Erythroblast (primary cell): ENCODE data around the gene DISP3.

Experiments
- DNase-seq, 2 experiments: peaks; one replicate each; lab custom pipeline; 2025; lab: John Stamatoyannopoulos, UW
- GATA1 ChIP-seq: IDR thresholded peaks from 2 replicates; pipeline ENCODE4 v1.6.1; 2011; ENCODE audit warnings: low read depth, mild to moderate bottlenecking, control low read depth, low read length, moderate library complexity
- POLR2A ChIP-seq: IDR thresholded peaks from 2 replicates; pipeline ENCODE4 v1.6.1; 2011; ENCODE audit warnings: mild to moderate bottlenecking, low read length

Gene DISP3

GRCh38 chr1:11470912-11471311 is 8.0 kb upstream of the DISP3 start:
- TF ChIP-seq GATA1 (no peak), POLR2A (no peak)
- DNase-seq, result no peak

GRCh38 chr1:11471473-11471872 is 7.5 kb upstream of the DISP3 start:
- no peak for DNase-seq
- TF ChIP-seq GATA1 (no peak), POLR2A (no peak)

- TF ChIP-seq POLR2A, result no peak
- no peak for TF ChIP-seq GATA1
- no peak for DNase-seq
Observed at GRCh38 chr1:11472284-11472683, 6.7 kb upstream of the DISP3 start.

GRCh38 chr1:11472741-11473140 is 6.2 kb upstream of the DISP3 start:
- no peak for DNase-seq
- TF ChIP-seq GATA1 (no peak), POLR2A (no peak)

- TF ChIP-seq GATA1 (no peak), POLR2A (no peak)
- peak; percentile 21 to 33 for DNase-seq
Observed at GRCh38 chr1:11473491-11474034, 5.4 kb upstream of the DISP3 start.

- TF ChIP-seq GATA1, result no peak
- TF ChIP-seq POLR2A, result no peak
- DNase-seq, result no peak
Observed at GRCh38 chr1:11474826-11475225, 4.1 kb upstream of the DISP3 start.

GRCh38 chr1:11475748-11476147 is 3.2 kb upstream of the DISP3 start:
- no peak for DNase-seq
- no peak for TF ChIP-seq GATA1
- no peak for TF ChIP-seq POLR2A

- TF ChIP-seq POLR2A, result no peak
- DNase-seq, result no peak
Observed at GRCh38 chr1:11479375-11479979, 522 bp downstream of the DISP3 start.

- no peak for DNase-seq
- TF ChIP-seq POLR2A (no peak), GATA1 (no peak)
Observed at GRCh38 chr1:11481019-11481418, 2.1 kb downstream of the DISP3 start.

- no peak for DNase-seq
- no peak for TF ChIP-seq POLR2A
- TF ChIP-seq GATA1, result no peak
Observed at GRCh38 chr1:11482198-11482597, 3.2 kb downstream of the DISP3 start.

GRCh38 chr1:11482701-11483479 is 3.9 kb downstream of the DISP3 start:
- no peak for TF ChIP-seq POLR2A
- no peak for TF ChIP-seq GATA1
- DNase-seq, result no peak

- DNase-seq, result no peak
- TF ChIP-seq POLR2A, result no peak
- TF ChIP-seq GATA1, result no peak
Observed at GRCh38 chr1:11483581-11484320, 4.8 kb downstream of the DISP3 start.

GRCh38 chr1:11484321-11484655 is 5.3 kb downstream of the DISP3 start:
- no peak for DNase-seq
- no peak for TF ChIP-seq GATA1
- no peak for TF ChIP-seq POLR2A

GRCh38 chr1:11485191-11485590 is 6.2 kb downstream of the DISP3 start:
- DNase-seq, result no peak
- TF ChIP-seq POLR2A (no peak), GATA1 (no peak)
